ENCODE measurements around the gene C11orf21. TPM values are rescaled to one million over a fixed set of nuclear protein-coding genes. Genes with fewer than 3 reads are reported as not detected.
"Not testable (repeated sequence)": the region's sequence is repeated elsewhere in the genome, so short reads cannot be mapped to it uniquely, and the experiment has no call there.

The C11orf21 gene
- total RNA-seq, 4 donors from 2014 or later: 0.15 to 0.78 (median 0.42) TPM

DNA sequence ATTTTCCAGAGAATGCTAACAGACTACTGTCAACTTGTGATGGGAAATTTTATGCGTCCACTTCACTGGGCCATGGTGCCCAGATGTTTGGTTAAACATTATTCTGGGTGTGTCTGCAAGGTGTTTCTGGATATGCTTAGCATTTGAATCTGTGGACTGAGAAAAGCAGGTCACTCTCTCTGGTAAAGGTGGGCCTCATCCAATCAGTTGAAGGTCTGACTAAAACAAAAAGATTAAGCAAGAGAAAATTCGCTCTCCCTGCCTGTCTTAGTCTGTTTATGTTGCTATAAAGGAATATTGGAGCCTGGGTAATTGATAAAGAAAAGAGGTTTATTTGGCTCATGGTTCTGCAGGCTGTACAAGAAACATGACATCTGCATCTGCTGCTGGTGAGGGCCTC, 43.3 kb upstream of the C11orf21 start:
- Histone ChIP-seq H3K4me3 (no peak overlapping the region), H3K27ac (no peak overlapping the region), H3K4me1 (no peaks in the 10 kb centered on the region), H3K9me3 (peaks cover 0 to 11% (median 0%) of the 10 kb centered on the region in 3 donors), H3K36me3 (no peaks in the 10 kb centered on the region), H3K27me3 (no peaks in the 10 kb centered on the region)
- 78 to 100% methylated on average over 1 of the region's 2 CpGs for WGBS, 2 donors (ENCODE audit: low coverage in 1 of 2)
- no peak for ATAC-seq
- TF ChIP-seq POLR2AphosphoS5 (IDR thresholded peaks at IDR 0.05) (no peak), EP300 (IDR thresholded peaks at IDR 0.05) (no peak), POLR2A (IDR thresholded peaks at IDR 0.05) (no peak)
- TF ChIP-seq, protein P1, sequence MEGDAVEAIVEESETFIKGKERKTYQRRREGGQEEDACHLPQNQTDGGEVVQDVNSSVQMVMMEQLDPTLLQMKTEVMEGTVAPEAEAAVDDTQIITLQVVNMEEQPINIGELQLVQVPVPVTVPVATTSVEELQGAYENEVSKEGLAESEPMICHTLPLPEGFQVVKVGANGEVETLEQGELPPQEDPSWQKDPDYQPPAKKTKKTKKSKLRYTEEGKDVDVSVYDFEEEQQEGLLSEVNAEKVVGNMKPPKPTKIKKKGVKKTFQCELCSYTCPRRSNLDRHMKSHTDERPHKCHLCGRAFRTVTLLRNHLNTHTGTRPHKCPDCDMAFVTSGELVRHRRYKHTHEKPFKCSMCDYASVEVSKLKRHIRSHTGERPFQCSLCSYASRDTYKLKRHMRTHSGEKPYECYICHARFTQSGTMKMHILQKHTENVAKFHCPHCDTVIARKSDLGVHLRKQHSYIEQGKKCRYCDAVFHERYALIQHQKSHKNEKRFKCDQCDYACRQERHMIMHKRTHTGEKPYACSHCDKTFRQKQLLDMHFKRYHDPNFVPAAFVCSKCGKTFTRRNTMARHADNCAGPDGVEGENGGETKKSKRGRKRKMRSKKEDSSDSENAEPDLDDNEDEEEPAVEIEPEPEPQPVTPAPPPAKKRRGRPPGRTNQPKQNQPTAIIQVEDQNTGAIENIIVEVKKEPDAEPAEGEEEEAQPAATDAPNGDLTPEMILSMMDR (IDR thresholded peaks at IDR 0.05): no peak

DNA sequence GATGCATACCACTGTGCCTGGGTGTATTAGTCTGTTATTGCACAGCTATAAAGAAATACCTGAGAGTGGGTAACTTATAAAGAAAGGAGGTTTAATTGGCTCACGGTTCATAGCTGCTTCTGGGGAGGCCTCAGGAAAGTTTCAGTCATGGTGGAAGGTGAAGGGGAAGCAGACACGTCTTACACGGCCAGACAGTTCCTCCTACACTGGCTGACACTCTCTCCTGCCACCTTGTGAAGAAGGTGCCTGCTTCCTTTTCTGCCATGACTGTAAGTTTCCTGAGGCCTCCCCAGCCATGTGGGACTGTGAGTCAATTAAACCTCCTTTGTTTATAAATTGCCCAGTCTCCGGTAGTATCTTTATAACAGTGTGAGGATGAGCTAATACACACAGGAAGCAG, 41.8 kb upstream of the C11orf21 start:
- H3K36me3 ChIP-seq: no peaks in the 10 kb centered on the region
- no peaks in the 10 kb centered on the region for H3K4me1 ChIP-seq
- H3K27me3 ChIP-seq: no peaks in the 10 kb centered on the region
- TF ChIP-seq, protein P1 (IDR thresholded peaks at IDR 0.05): no peak
- TF ChIP-seq EP300 (IDR thresholded peaks at IDR 0.05) (no peak), POLR2AphosphoS5 (IDR thresholded peaks at IDR 0.05) (no peak), POLR2A (IDR thresholded peaks at IDR 0.05) (no peak)
- 57% methylated on average over 3 of the region's 4 CpGs; no CpG with 5 or more reads in 1 of the 2 donors for WGBS, 2 donors (ENCODE audit: low coverage in 1 of 2)
- no peak for ATAC-seq
- no peaks in the 10 kb centered on the region for H3K9me3 ChIP-seq
- no peak overlapping the region for H3K27ac ChIP-seq
- no peak overlapping the region for H3K4me3 ChIP-seq

DNA sequence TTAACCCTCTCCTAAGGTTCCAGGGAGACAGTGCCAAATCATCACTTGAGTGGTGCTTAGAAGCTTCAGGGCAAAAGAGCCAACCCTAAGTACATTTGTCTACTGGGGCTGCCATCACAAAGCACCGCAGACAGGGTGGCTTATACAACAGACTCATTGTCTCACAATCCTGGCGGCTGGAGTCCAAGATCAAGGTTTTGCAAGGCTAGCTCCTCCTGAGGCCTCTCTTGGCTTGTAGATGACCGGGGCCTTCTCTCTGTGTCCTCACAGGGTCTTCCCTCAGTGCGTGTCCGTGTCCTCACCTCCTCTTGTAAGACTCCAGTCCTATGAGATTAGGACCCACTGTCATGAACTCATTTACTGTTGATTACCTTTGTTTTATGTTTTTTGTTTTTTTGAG, 41.3 kb upstream of the C11orf21 start:
- no peaks in the 10 kb centered on the region for H3K9me3 ChIP-seq
- WGBS, 2 donors (ENCODE audit: low coverage in 1 of 2): 40 to 79% methylated on average over 1 to 4 of the region's 5 CpGs
- no peak for TF ChIP-seq POLR2AphosphoS5 (IDR thresholded peaks at IDR 0.05)
- TF ChIP-seq EP300 (IDR thresholded peaks at IDR 0.05): no peak
- TF ChIP-seq, protein P1 (IDR thresholded peaks at IDR 0.05): no peak
- TF ChIP-seq POLR2A (IDR thresholded peaks at IDR 0.05): no peak
- H3K4me1 ChIP-seq: no peaks in the 10 kb centered on the region
- no peaks in the 10 kb centered on the region for H3K27me3 ChIP-seq
- no peak for ATAC-seq
- H3K4me3 ChIP-seq: no peak overlapping the region
- no peak overlapping the region for H3K27ac ChIP-seq
- no peaks in the 10 kb centered on the region for H3K36me3 ChIP-seq

DNA sequence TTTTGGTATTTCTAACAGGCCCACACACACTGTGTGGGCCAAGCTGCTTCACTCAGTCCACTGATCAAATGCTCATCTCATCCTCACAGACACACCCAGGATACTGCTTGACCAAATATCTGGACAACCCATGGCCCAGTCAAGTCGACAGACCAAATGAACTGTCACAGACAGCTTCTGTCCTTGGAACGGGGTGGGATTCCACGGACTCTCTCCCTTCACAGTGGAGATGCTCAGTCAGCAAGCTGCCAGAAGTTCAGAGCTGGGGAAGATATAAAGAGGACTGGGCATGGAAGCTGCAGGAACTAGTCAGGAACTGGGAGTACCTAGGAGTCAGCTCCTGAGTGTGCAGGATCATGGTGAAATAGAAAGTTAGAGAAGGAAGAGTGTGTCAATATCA, 40.8 kb upstream of the C11orf21 start:
- TF ChIP-seq EP300 (IDR thresholded peaks at IDR 0.05) (no peak), POLR2AphosphoS5 (IDR thresholded peaks at IDR 0.05) (no peak), POLR2A (IDR thresholded peaks at IDR 0.05) (no peak)
- TF ChIP-seq, protein P1 (IDR thresholded peaks at IDR 0.05): no peak
- no peak overlapping the region for H3K4me3 ChIP-seq
- 100% methylated on average over 1 of the region's 3 CpGs; no CpG with 5 or more reads in 1 of the 2 donors for WGBS, 2 donors (ENCODE audit: low coverage in 1 of 2)
- ATAC-seq: no peak
- no peaks in the 10 kb centered on the region for H3K36me3 ChIP-seq
- no peaks in the 10 kb centered on the region for H3K4me1 ChIP-seq
- H3K27ac ChIP-seq: no peak overlapping the region
- no peaks in the 10 kb centered on the region for H3K9me3 ChIP-seq
- H3K27me3 ChIP-seq: no peaks in the 10 kb centered on the region

DNA sequence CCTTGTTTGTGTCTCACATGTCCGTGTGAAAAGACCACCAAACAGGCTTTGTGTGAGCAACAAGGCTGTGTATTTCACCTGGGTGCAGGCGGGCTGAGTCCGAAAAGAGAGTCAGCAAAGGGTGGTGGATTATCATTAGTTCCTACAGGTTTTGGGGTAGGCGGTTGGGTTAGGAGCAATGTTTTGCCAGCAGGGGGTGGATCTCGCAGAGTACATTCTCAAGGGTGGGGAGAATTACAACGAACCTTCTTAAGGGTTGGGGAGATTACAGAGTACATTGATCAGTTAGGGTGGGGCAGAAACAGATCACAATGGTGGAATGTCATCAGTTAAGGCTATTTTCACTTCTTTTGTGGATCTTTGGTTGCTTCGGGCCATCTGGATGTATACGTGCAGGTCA, 37.0 kb upstream of the C11orf21 start:
- H3K36me3 ChIP-seq, H3K27ac ChIP-seq, ATAC-seq, H3K9me3 ChIP-seq, H3K4me1 ChIP-seq, H3K27me3 ChIP-seq, H3K4me3 ChIP-seq: not testable (repeated sequence)
- 14 to 84% methylated on average over 2 to 8 of the region's 8 CpGs for WGBS, 2 donors (ENCODE audit: low coverage in 1 of 2)

DNA sequence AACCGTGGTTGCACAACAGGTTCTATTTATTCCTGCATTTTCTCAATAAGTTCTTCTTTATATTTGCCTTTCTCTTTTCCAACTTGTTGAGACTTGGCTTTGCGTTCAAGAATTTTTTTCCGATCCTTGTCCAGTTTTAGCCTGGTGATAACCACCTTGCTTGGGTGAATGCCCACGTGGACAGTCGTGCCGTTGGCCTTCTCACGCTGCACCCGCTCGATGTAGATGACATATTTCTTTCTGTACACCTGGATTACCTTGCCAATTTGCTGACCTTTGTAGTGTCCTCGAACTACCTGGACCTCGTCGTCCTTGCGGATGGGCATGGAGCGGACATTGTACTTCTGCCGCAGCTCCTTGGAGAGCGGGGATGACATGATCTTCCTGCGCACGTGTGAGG, 33.6 kb upstream of the C11orf21 start:
- 91 to 93% methylated on average over 7 to 12 of the region's 18 CpGs for WGBS, 2 donors (ENCODE audit: low coverage in 1 of 2)
- not testable (repeated sequence) for H3K9me3 ChIP-seq, H3K4me3 ChIP-seq, H3K4me1 ChIP-seq, H3K27ac ChIP-seq, H3K27me3 ChIP-seq, ATAC-seq, H3K36me3 ChIP-seq

DNA sequence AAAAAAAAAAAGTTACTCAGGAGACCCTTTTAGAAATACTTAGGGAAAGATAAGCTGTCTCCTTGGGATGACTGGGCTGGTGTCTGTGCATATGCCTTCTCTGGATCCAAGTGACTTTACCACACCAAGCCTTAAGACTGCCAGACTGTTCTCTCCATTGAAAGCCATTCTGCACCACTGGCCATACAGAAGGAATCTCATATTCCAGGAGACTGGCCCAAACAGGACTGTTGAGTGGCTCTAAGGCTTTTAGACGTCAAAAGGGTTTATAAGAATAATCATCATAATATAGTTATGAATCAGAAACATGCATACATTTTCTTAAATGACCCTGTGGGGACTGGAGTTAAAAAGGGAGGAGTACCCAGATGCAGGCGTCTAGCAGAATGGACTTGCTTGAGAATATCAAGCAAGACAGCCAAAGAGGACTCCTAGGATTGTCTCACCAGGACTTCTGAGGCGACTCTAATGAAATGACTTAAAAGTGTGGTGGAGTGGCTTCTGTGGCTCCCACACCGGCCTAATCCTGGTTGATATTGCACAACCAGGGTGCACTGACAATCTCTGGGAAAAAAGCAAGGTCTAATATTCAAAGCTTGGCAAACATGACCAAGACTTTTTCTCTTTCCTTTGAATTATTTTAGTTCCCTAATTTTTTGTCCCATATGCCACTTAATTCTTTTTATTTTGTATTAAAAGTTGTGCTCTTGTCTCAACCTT, 31.9 kb upstream of the C11orf21 start:
- not testable (repeated sequence) for ATAC-seq, H3K4me3 ChIP-seq, H3K36me3 ChIP-seq, H3K4me1 ChIP-seq, H3K27me3 ChIP-seq, H3K27ac ChIP-seq, H3K9me3 ChIP-seq
- no CpG with 5 or more reads among the region's 4 CpGs for WGBS, 2 donors (ENCODE audit: low coverage in 1 of 2)

DNA sequence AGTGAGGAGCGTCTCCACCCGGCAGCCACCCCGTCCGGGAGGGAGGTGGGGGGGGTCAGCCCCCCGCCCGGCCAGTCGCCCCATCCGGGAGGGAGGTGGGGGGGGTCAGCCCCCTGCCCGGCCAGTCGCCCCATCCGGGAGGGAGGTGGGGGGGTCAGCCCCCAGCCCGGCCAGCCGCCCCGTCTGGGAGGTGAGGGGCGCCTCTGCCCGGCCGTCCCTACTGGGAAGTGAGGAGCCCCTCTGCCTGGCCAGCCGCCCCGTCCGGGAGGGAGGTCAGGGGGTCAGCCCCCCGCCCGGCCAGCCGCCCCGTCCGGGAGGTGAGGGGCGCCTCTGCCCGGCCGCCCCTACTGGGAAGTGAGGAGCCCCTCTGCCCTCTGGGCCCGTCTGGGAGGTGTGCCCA, 30.9 kb upstream of the C11orf21 start:
- H3K27me3 ChIP-seq, H3K4me3 ChIP-seq, H3K9me3 ChIP-seq, H3K27ac ChIP-seq, H3K36me3 ChIP-seq, ATAC-seq, H3K4me1 ChIP-seq: not testable (repeated sequence)
- no CpG with 5 or more reads among the region's 29 CpGs for WGBS, 2 donors (ENCODE audit: low coverage in 1 of 2)
